Astrocyte (in vitro differentiated cells and primary cell): ENCODE measurements around the gene OR8D2. TPM values are rescaled to one million over a fixed set of nuclear protein-coding genes. Genes with fewer than 3 reads are reported as not detected.

Experiments used
- DNase-seq: peaks from one replicate; pipeline ENCODE4 v3.0.0-alpha.2; 2010; ENCODE audit warnings: low read depth
- FAIRE-seq: peaks from 2 replicates; lab custom pipeline; 2011; peaks lifted over from hg19 to GRCh38; lab: Jason Lieb, UNC
- H2AFZ ChIP-seq: 2 replicates; pipeline ENCODE4 v1.6.0; 2012; ENCODE audit warnings: low read depth, low read length, inconsistent platforms
- H3K27ac ChIP-seq: 2 replicates; pipeline ENCODE4 v1.5.1; 2011; ENCODE audit warnings: low read depth, low read length, inconsistent platforms
- H3K27me3 ChIP-seq: 2 replicates; pipeline ENCODE4 v1.6.0; 2011; ENCODE audit warnings: low read length, inconsistent platforms; ENCODE audit not compliant: insufficient read depth
- H3K36me3 ChIP-seq: 2 replicates; pipeline ENCODE4 v1.5.1; 2011; ENCODE audit warnings: low read length, inconsistent platforms; ENCODE audit not compliant: insufficient read depth
- H3K4me1 ChIP-seq: 2 replicates; pipeline ENCODE4 v1.5.1; 2011; ENCODE audit warnings: low read length, inconsistent platforms; ENCODE audit not compliant: insufficient read depth
- H3K4me2 ChIP-seq: 2 replicates; pipeline ENCODE4 v1.6.0; 2012; ENCODE audit warnings: low read length, inconsistent platforms
- H3K4me3 ChIP-seq: 2 replicates; pipeline ENCODE4 v1.5.1; 2011; ENCODE audit warnings: low read depth, mild to moderate bottlenecking, low read length, inconsistent platforms; ENCODE audit not compliant: insufficient read depth
- H3K79me2 ChIP-seq: 2 replicates; pipeline ENCODE4 v1.6.0; 2012; ENCODE audit warnings: mild to moderate bottlenecking, low read length, inconsistent platforms; ENCODE audit not compliant: insufficient read depth
- H3K9ac ChIP-seq: 2 replicates; pipeline ENCODE4 v1.6.0; 2012; ENCODE audit warnings: mild to moderate bottlenecking, low read length, inconsistent platforms
- H3K9me3 ChIP-seq: 2 replicates; pipeline ENCODE4 v1.5.1; 2012; ENCODE audit warnings: low read depth, mild to moderate bottlenecking, low read length, inconsistent platforms; ENCODE audit not compliant: insufficient read depth
- H4K20me1 ChIP-seq: 2 replicates; pipeline ENCODE4 v1.6.0; 2012; ENCODE audit warnings: low read length, inconsistent platforms; ENCODE audit not compliant: insufficient read depth
- H3K27ac Mint-ChIP-seq: one replicate; pipeline ENCODE4 v1.8.0; 2021; ENCODE audit warnings: mild to moderate bottlenecking, mixed read lengths; ENCODE audit not compliant: unreplicated experiment
- H3K27me3 Mint-ChIP-seq: one replicate; pipeline ENCODE4 v1.8.0; 2021; ENCODE audit warnings: low read depth, mixed read lengths; ENCODE audit not compliant: unreplicated experiment
- H3K36me3 Mint-ChIP-seq: one replicate; pipeline ENCODE4 v1.8.0; 2021; ENCODE audit warnings: low read depth, mixed read lengths; ENCODE audit not compliant: unreplicated experiment
- H3K4me1 Mint-ChIP-seq: one replicate; pipeline ENCODE4 v1.8.0; 2021; ENCODE audit warnings: low read depth, mixed read lengths; ENCODE audit not compliant: unreplicated experiment
- H3K4me3 Mint-ChIP-seq: one replicate; pipeline ENCODE4 v1.8.0; 2021; ENCODE audit warnings: mild to moderate bottlenecking, moderate library complexity, mixed read lengths; ENCODE audit not compliant: unreplicated experiment
- H3K9me3 Mint-ChIP-seq: one replicate; pipeline ENCODE4 v1.8.0; 2021; ENCODE audit warnings: mild to moderate bottlenecking, mixed read lengths; ENCODE audit not compliant: unreplicated experiment
- EZH2 ChIP-seq: IDR thresholded peaks from 2 replicates; pipeline ENCODE4 v1.6.1; 2012; ENCODE audit warnings: mild to moderate bottlenecking, low read length, inconsistent platforms; ENCODE audit not compliant: insufficient read depth
- total RNA-seq: library from RNA; stranded (reverse); gene quantifications from 2 replicates; pipeline ENCODE4 v1.2.1, GENCODE V29; 2021
- TF ChIP-seq, protein P1 (sequence below): IDR thresholded peaks from 2 replicates; pipeline ENCODE4 v1.5.1; 2011; ENCODE audit warnings: low read depth, mild to moderate bottlenecking, inconsistent platforms, low read length, moderate library complexity; ENCODE audit not compliant: insufficient read depth

OR8D2 gene
- total RNA-seq, 1 donor from 2014 or later, result not detected

DNA sequence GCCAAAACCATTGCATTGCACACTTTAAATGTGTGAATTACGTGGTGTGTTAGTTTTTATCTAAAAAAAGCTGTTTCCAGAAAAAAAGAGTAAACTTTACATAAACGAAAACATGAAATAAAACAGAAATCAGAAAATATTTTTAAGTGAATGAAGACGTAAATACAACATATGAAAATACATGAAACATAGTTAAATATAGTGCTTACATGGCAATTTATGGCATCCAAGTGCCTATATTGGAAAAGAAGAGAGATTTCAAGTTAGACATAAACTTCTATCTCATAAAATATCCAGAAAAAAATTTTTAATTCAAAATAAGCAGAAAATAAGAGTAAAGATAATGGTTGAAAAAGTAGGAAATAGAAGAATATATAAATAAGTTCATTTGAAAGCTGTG, 11.9 kb upstream of the OR8D2 start:
- no peak overlapping the region for H3K27ac ChIP-seq
- H3K9me3 ChIP-seq, result no peaks in the 10 kb centered on the region
- FAIRE-seq (no peak), DNase-seq (no peak)
- no peaks in the 10 kb centered on the region for H3K4me1 Mint-ChIP-seq
- H2AFZ ChIP-seq, result no peak overlapping the region
- H3K9ac ChIP-seq, result no peak overlapping the region
- H3K4me3 ChIP-seq, result no peak overlapping the region
- no peak for TF ChIP-seq EZH2
- TF ChIP-seq, protein P1, sequence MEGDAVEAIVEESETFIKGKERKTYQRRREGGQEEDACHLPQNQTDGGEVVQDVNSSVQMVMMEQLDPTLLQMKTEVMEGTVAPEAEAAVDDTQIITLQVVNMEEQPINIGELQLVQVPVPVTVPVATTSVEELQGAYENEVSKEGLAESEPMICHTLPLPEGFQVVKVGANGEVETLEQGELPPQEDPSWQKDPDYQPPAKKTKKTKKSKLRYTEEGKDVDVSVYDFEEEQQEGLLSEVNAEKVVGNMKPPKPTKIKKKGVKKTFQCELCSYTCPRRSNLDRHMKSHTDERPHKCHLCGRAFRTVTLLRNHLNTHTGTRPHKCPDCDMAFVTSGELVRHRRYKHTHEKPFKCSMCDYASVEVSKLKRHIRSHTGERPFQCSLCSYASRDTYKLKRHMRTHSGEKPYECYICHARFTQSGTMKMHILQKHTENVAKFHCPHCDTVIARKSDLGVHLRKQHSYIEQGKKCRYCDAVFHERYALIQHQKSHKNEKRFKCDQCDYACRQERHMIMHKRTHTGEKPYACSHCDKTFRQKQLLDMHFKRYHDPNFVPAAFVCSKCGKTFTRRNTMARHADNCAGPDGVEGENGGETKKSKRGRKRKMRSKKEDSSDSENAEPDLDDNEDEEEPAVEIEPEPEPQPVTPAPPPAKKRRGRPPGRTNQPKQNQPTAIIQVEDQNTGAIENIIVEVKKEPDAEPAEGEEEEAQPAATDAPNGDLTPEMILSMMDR, result no peak
- H3K27me3 Mint-ChIP-seq, result no peaks in the 10 kb centered on the region
- H3K27ac Mint-ChIP-seq, result no peak overlapping the region
- H3K9me3 Mint-ChIP-seq, result no peaks in the 10 kb centered on the region
- H3K36me3 Mint-ChIP-seq, result no peaks in the 10 kb centered on the region
- no peaks in the 10 kb centered on the region for H3K36me3 ChIP-seq
- no peaks in the 10 kb centered on the region for H4K20me1 ChIP-seq
- no peaks in the 10 kb centered on the region for H3K4me1 ChIP-seq
- H3K4me2 ChIP-seq, result no peak overlapping the region
- H3K27me3 ChIP-seq, result no peaks in the 10 kb centered on the region
- no peak overlapping the region for H3K4me3 Mint-ChIP-seq
- no peaks in the 10 kb centered on the region for H3K79me2 ChIP-seq

DNA sequence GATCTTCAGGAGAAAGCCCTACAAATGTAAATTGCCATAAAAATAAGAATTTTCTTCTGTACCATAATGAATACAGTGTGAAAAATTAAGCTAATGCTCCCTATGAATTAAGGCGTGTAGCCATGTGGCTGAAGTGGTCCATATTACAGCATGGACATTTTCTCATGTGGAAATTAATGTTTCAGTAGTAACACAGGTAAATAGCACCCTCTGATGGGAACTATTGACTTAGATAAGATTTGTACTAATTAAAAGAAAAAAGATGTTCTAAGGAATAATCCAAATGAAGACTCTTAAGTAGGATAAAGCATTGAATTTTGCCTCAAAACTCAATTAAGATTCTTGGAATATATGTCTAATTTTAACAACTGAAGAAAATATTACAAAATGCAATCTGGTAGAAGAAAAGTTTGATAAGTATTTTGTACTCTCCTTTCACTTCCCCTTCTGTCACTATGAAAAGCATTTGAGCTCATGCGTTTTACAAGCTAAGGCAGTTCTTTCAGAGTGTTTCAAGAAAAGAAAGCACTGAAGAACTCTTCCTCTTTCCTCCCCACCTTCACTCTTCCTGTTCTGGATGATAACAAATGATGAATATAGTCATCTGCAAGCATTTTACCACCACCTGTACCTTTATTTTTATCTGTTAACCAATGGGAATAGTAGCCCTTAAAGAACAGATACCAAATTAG, 9.9 kb upstream of the OR8D2 start:
- H3K4me1 Mint-ChIP-seq, result no peaks in the 10 kb centered on the region
- Histone ChIP-seq H3K4me3 (no peak overlapping the region), H2AFZ (no peak overlapping the region), H3K36me3 (no peaks in the 10 kb centered on the region), H3K4me1 (no peaks in the 10 kb centered on the region), H3K9me3 (no peaks in the 10 kb centered on the region), H3K79me2 (no peaks in the 10 kb centered on the region), H3K27me3 (no peaks in the 10 kb centered on the region), H4K20me1 (no peaks in the 10 kb centered on the region), H3K4me2 (no peak overlapping the region), H3K9ac (no peak overlapping the region), H3K27ac (no peak overlapping the region)
- no peak overlapping the region for H3K4me3 Mint-ChIP-seq
- no peaks in the 10 kb centered on the region for H3K36me3 Mint-ChIP-seq
- FAIRE-seq (no peak), DNase-seq (peak; percentile 6)
- no peaks in the 10 kb centered on the region for H3K9me3 Mint-ChIP-seq
- no peak for TF ChIP-seq EZH2
- TF ChIP-seq, protein P1, result peak; percentile 6
- no peaks in the 10 kb centered on the region for H3K27me3 Mint-ChIP-seq
- H3K27ac Mint-ChIP-seq, result no peak overlapping the region

DNA sequence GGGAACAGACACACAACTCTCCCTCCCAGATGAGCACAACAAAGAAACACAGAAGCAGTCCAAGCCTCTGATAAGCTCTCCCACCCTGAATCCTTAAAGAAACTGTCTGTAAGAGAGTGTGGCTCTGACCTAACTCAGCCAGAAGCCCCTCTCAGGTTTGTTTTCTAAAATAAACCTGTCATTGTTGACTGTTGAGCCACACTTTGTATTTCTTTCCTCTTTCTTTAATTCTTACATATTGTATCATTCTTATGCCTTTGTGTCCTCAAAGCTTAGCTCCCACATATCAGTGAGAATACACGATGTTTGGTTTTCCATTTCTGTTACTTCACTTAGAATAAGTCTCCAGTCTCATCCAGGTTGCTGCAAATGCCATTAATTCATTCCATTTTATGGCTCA, 7.8 kb upstream of the OR8D2 start:
- no peaks in the 10 kb centered on the region for H3K4me1 Mint-ChIP-seq
- FAIRE-seq (no peak), DNase-seq (no peak)
- H3K36me3 Mint-ChIP-seq, result no peaks in the 10 kb centered on the region
- Histone ChIP-seq H3K9ac (no peak overlapping the region), H2AFZ (no peak overlapping the region), H3K4me3 (no peak overlapping the region), H3K36me3 (no peaks in the 10 kb centered on the region), H4K20me1 (no peaks in the 10 kb centered on the region), H3K4me2 (no peak overlapping the region), H3K9me3 (no peaks in the 10 kb centered on the region), H3K27ac (no peak overlapping the region), H3K79me2 (no peaks in the 10 kb centered on the region), H3K4me1 (no peaks in the 10 kb centered on the region), H3K27me3 (no peaks in the 10 kb centered on the region)
- no peak overlapping the region for H3K4me3 Mint-ChIP-seq
- no peak for TF ChIP-seq EZH2
- TF ChIP-seq, protein P1, result no peak
- H3K27me3 Mint-ChIP-seq, result no peaks in the 10 kb centered on the region
- no peaks in the 10 kb centered on the region for H3K9me3 Mint-ChIP-seq
- H3K27ac Mint-ChIP-seq, result no peak overlapping the region
